GM12892 (cell line): ENCODE results near the gene KRTAP5-5.

ENCODE experiments used
- POLR2AphosphoS5 ChIP-seq: IDR thresholded peaks from 2 replicates; pipeline ENCODE4 v1.6.1; 2011; ENCODE audit warnings: low read depth, low read length, control low read depth
- TAF1 ChIP-seq: IDR thresholded peaks from 2 replicates; pipeline ENCODE4 v1.6.1; 2011; ENCODE audit warnings: low read depth, mild to moderate bottlenecking, control low read depth, low read length, borderline replicate concordance

DNA sequence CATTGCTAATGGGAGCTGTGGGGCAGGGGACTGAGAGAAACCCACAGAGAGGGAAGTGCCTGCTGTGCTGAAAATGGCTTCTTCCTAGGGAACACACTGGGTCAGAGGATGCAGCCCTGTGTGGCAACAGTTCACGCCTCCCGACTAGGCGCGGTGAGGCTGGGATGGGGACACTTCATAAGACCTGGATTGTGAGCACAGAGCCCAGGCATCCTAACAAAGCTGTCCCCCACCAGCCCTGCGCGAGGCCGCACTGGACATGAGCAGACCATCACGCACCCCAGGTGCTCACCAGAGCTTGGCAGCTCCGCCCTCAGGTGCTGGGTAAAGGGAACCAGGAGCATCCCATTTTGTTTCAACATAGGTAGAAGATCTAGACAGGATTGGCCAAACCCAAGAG lies 5.9 kb upstream of the KRTAP5-5 start:
- TF ChIP-seq POLR2AphosphoS5 (no peak), TAF1 (no peak)
